ENCODE results near the gene HSPA5. TPM values are rescaled to one million over a fixed set of nuclear protein-coding genes. Genes with fewer than 3 reads are reported as not detected.
A peak's percentile ranks its signal among the peaks of the same experiment; 100 is the strongest.
"Not testable (repeated sequence)": the region's sequence is repeated elsewhere in the genome, so short reads cannot be mapped to it uniquely, and the experiment has no call there.

HSPA5 gene
- total RNA-seq: 224 TPM

DNA sequence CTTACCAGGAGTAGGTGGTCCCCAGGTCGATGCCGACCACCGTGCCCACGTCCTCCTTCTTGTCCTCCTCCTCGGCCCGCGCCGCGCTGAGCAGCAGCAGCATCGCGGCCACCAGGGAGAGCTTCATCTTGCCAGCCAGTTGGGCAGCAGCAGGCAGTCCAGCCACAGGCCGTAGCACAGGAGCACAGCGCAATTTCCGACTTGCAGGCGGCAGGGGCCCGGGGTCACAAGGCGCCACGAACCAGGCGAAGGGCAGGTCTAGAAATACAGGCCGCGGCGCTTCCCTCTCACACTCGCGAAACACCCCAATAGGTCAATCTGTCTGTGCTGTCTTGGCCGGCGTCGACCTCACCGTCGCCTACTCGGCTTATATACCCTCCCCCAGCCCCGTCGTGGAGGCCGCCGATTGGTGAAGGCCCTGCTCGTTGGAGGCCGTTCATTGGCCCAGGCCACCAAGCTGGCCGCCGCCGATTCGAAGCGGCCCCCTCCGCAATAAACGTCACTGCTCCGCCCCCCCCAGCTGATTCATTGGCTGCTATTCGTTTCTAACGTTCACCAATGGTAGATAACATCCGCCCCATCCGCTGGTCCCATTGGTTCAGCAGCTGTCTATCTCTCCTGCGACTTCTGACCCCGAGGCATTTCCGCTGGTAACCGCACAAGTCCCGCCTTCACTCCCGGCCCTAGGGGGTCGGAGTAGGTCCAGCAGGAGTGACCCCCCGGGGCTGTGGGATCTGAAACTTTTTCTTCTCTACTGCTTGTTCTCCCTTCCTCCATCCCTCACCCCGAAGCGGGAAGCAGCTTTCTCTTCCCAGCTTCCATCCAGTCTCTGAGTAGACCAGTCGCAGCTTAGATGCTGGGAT is at the start of gene HSPA5:
HSPA5 (minus strand) TSS at position 344 of the 863 bp plus-strand sequence; CDS start at position 127, 217 bp downstream.
- peak; percentile 100 for DNase-seq (ENCODE audit: low spot score)

GRCh38 chr9:125286935-125287433 is 45.8 kb upstream of the HSPA5 start:
- not testable (repeated sequence) for DNase-seq (ENCODE audit: low spot score)

DNA sequence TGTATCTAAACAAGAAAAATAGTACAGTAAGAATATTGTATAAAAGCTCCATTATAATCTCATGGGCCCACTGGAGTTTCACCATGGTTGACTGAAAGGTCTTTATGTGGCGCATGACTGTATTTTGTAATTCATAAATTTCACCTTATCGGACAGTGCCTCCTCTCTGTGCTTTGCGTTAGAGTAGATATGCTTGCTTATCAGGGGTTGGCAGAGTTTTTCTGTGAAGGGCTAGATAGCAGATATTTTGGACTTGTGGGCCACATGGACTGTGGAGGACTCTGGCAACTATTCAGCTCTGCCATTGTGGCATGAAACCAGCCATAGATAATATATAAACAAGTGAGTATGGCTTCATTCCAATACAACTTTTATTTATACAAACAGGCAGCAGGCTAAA is 43.7 kb upstream of the HSPA5 start:
- no peak for DNase-seq (ENCODE audit: low spot score)

GRCh38 chr9:125280945-125281344 is 39.8 kb upstream of the HSPA5 start:
- DNase-seq (ENCODE audit: low spot score): no peak

DNA sequence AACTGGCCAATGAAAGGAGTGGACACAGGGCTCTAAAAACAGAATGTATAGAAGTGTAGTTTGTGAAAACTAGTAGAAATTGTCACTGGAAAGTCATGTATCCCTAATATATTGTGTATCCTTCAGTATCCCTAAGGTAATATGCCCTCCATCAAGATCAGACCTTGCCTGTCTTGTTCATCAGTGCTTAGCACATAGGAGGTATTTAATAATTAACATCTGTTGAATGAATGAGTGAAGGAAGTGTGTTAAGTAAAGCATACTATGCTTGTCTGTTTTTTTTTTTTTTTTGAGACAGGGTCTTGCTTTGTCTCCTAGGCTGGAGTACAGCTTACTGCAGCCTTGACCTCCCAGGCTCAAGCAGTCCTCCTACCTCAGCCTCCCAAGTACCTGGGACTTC is 36.3 kb upstream of the HSPA5 start:
- DNase-seq (ENCODE audit: low spot score): no peak

DNA sequence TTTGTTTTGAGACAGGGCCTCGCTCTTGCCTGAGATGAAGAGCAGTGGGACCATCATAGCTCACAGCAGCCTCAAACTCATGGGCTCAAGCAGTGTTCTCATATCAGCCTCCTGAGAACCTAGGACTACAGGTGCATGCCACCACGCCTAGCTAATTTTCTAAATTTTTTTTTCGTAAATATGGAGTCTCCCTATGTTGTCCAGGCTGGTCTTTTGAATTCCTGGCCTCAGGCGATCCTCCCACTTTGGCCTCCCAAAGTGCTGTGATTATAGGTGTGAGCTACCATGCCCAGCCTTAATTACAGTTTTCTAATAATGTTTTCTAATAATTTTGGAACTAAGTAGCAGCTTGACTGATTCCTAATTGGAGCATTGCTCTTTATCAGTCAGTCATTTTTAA is 35.6 kb upstream of the HSPA5 start:
- no peak for DNase-seq (ENCODE audit: low spot score)

- DNase-seq (ENCODE audit: low spot score): no peak
These were observed 31.6 kb upstream of the HSPA5 start for GRCh38 chr9:125272697-125273096.

- DNase-seq (ENCODE audit: low spot score): no peak
These were observed 29.9 kb upstream of the HSPA5 start for GRCh38 chr9:125271081-125271480.

GRCh38 chr9:125269014-125269397 is 27.9 kb upstream of the HSPA5 start:
- no peak for DNase-seq (ENCODE audit: low spot score)

DNA sequence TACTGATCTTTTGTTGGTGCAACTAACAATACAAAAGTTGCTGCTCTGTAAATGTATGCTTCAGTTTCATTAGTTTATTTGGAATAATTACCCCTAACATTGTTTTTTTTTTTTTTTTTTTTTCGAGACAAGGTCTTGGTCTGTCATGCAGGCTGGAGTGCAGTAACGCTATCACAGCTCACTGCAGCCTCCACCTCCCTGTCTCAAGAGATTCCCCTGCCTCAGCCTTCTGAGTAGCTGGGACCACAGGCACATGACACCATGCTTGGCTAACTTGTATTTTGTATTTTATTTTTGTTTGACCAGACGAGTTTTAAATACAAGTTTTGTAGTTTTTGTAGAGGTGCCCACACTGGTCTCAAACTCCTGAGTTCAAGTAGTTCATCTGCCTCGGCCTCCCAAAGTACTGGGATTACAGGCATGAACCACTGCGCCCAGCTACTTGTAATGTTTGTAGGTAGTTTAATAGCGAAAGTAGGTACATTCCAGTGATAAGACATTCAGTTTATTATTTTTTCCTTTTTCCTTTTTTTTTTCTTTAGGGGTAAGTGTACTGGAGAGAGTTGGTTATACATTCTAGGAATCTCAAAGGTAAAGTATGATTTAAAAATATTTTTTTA is 27.4 kb upstream of the HSPA5 start:
- no peak for DNase-seq (ENCODE audit: low spot score)

DNA sequence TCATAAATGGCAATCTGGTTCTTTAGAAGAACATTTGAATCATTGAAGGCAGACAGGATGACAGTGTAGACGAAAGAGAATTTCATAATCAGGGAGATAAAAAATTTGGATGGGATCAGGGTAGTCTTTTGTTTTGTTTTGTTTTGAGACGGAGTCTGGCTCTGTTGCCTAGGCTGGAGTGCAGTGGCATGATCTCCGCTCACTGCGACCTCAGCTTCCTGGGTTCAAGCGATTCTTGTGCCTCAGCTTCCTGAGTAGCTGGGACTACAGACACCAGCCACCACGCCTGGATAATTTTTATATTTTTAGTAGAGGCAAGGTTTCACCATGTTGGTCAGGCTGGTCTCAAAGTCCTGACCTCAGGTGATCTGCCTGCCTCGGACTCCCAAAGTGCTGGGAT is 22.9 kb upstream of the HSPA5 start:
- DNase-seq (ENCODE audit: low spot score): not testable (repeated sequence)

DNA sequence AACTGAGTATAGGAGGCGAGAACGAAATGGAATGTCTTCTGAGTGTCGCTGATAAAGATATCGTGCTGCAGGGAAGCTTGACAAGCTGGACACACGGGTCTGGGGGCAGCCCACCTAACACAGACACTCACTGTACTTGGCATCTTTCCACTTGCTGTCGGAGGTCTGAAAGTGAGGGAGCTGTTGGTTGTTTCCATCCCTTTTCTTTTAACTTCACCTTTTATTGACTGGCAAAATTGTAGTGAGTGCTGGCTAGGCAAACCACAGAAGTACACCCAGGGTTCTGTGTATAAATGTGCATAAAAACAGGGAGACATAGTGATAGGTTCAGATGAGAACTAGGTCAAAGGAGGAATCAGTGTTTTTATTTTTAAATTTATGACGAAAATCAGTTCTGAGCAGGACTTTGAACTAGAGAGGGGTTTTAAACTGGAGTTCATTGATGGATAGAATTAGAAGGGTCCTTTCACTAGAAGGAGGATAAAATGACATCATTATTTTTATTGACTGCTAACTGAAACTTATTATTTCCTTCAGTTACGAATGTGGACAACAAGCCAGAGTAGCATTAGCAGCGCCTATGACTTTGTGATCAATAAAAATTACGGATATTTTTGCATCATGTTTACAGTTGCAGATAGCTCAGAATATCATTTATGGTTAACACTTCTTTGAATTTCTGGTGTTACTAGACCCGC is 21.3 kb upstream of the HSPA5 start:
- no peak for DNase-seq (ENCODE audit: low spot score)

GRCh38 chr9:125261501-125262293 is 20.6 kb upstream of the HSPA5 start, which contains the start of gene GAPVD1:
Gene GAPVD1 (plus strand): TSS chr9:125261826. CDS start chr9:125298922, 37,096 bp downstream.
- DNase-seq (ENCODE audit: low spot score): peak; percentile 85

- no peak for DNase-seq (ENCODE audit: low spot score)
These were observed 19.4 kb upstream of the HSPA5 start for GRCh38 chr9:125260561-125260960.

GRCh38 chr9:125258832-125259534 is 17.8 kb upstream of the HSPA5 start:
- DNase-seq (ENCODE audit: low spot score): no peak

- DNase-seq (ENCODE audit: low spot score): no peak
These were observed 17.1 kb upstream of the HSPA5 start for GRCh38 chr9:125258160-125258785.

DNA sequence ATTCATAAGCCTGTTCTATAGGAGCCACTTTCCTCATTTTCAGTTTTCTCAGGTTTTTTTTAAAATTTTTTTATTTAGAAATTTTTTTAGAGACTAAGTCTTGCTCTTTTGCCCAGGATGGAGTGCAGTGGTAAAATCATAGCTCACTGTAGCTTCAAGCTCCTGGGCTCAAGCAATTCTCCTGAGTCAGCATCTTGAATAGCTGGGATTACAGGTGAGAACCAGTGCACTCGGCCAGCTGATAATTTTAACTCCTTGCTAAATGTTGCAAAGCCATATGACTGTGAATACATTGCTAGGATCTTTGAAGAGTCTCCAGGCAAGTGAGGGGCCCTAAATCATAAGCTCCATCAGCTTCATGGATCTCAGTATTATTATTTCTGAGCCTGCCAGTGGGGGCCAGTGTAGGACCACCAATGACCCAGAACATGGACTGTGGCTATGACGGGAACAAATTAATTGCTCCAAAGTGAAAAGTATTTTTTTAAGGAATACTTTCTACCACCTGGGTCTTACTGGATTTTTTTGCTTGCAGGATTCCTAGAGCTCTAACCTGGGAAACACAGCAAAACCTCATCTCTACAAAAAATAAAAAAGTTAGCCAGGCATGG is 14.7 kb upstream of the HSPA5 start:
- no peak for DNase-seq (ENCODE audit: low spot score)

DNA sequence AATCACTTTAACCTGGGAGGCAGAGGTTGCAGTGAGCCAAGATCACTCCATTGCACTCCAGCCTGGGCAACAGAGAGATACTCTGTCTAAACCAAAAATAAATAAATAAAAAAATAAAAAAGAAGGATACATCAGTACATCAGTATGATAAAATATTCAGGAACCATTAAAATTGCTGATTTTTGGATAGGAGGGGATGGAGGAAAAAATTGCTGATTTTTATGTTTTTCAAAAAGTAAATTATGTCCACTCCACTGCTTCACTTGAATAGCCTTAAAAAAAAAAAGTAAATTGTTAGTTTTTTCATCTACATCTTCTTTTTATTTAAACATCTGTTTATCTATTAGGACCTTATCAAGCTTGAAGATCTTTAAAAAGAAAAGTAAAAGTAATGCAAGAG is 13.1 kb upstream of the HSPA5 start:
- DNase-seq (ENCODE audit: low spot score): no peak

DNA sequence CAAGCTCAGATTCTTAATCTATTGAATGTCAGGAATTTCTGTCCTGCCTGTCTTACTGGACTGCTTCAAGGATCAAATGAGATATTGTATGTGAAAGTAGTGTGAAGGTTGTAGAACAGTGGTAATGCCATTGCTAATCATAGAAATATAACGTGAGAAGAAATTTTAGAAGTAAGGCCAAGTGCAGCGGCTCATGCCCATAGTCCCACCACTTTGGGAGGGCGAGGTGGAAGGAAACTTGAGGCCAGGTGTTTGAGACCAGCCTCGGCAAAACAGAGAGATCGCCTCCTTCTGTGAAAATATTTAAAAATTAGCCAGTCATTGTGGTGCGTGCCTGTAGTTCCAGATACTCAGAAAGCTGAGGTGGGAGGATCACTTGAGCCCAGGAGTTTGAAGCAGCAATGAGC is 5.1 kb upstream of the HSPA5 start:
- no peak for DNase-seq (ENCODE audit: low spot score)

GRCh38 chr9:125243792-125244260 is 2.7 kb upstream of the HSPA5 start:
- DNase-seq (ENCODE audit: low spot score): no peak
